NB4 (cell line): ENCODE measurements around the gene TBL2.

Experiments used
- POLR2A ChIP-seq: IDR thresholded peaks from 2 replicates; pipeline ENCODE4 v1.6.1; 2011; ENCODE audit warnings: mild to moderate bottlenecking; ENCODE audit not compliant: insufficient read length; ENCODE audit errors: extremely low read depth
- TF ChIP-seq, protein P1 (sequence below): IDR thresholded peaks from one replicate; pipeline ENCODE4 v1.5.1; 2012; ENCODE audit warnings: low read depth, low read length

DNA sequence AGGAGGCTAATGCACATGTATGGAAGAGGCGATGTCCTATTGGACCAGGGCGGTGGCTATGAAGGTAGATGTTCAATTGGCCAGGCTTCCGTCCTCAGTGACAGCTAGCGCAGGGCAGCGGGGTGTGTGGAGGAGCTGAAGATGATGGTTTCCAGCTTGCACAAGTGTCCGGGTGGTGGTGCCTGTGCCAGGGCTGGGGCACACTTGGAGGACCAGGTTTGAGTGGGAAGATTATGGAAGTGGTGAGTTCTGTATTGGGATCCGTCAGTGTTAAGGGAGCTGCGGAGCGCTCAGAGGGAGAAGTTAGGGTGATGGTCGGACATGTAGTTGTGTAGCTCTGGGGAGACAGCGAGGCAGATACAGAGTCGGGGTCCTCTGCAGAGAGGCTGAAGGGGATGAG lies 8.5 kb upstream of the TBL2 start:
- TF ChIP-seq POLR2A, result no peak
- TF ChIP-seq, protein P1, sequence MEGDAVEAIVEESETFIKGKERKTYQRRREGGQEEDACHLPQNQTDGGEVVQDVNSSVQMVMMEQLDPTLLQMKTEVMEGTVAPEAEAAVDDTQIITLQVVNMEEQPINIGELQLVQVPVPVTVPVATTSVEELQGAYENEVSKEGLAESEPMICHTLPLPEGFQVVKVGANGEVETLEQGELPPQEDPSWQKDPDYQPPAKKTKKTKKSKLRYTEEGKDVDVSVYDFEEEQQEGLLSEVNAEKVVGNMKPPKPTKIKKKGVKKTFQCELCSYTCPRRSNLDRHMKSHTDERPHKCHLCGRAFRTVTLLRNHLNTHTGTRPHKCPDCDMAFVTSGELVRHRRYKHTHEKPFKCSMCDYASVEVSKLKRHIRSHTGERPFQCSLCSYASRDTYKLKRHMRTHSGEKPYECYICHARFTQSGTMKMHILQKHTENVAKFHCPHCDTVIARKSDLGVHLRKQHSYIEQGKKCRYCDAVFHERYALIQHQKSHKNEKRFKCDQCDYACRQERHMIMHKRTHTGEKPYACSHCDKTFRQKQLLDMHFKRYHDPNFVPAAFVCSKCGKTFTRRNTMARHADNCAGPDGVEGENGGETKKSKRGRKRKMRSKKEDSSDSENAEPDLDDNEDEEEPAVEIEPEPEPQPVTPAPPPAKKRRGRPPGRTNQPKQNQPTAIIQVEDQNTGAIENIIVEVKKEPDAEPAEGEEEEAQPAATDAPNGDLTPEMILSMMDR, result no peak
